Caco-2 (cell line): ENCODE results near the gene TXNL4B. TPM values are rescaled to one million over a fixed set of nuclear protein-coding genes. Genes with fewer than 3 reads are reported as not detected.

Source experiments
- BruUV-seq: library from RNA; stranded (reverse); fragments of 400-500 nt; replicated peaks from 2 replicates; lab custom pipeline; 2021; lab: Mats Ljungman, UMichigan
- CTCF ChIA-PET: fragments of 300-600 bp; sonication (Branson Sonifier 250); formaldehyde crosslinking; loops from one replicate; lab custom pipeline; 2022; ENCODE audit warnings: antibody characterized with exemption; lab: Charles Lee
- POLR2A ChIA-PET: fragments of 300-600 bp; sonication (Branson Sonifier 250); formaldehyde crosslinking; loops from one replicate; lab custom pipeline; 2022; ENCODE audit warnings: antibody characterized with exemption; lab: Charles Lee
- DNase-seq, 2 experiments: peaks; one replicate each; pipeline versions ENCODE4 v3.0.0 to v3.0.0-alpha.2; 2020 to 2022
- H3K27me3 ChIP-seq: replicated peaks from 2 replicates; pipeline ENCODE4 v1.6.0; 2011; ENCODE audit warnings: low read length; ENCODE audit not compliant: control insufficient read depth, insufficient read depth
- H3K36me3 ChIP-seq: 2 replicates; pipeline ENCODE4 v1.5.1; 2011; ENCODE audit warnings: low read length; ENCODE audit not compliant: control insufficient read depth, insufficient read depth
- H3K4me1 ChIP-seq: fragments of 250-450 bp; sonication (Bioruptor Pico); 2 replicates; pipeline ENCODE4 v1.5.1; 2020; ENCODE audit warnings: mild to moderate bottlenecking
- H3K4me3 ChIP-seq: 2 replicates; pipeline ENCODE4 v1.5.1; 2011; ENCODE audit warnings: low read depth, mild to moderate bottlenecking, control low read depth, low read length
- H3K9me3 ChIP-seq: fragments of 250-450 bp; sonication (Bioruptor Pico); 2 replicates; pipeline ENCODE4 v1.5.1; 2020; ENCODE audit warnings: mild to moderate bottlenecking, moderate library complexity
- H3K27ac Mint-ChIP-seq: one replicate; pipeline ENCODE4 v1.8.0; 2022; ENCODE audit warnings: mixed read lengths; ENCODE audit not compliant: unreplicated experiment
- H3K27me3 Mint-ChIP-seq: one replicate; pipeline ENCODE4 v1.8.0; 2022; ENCODE audit warnings: mixed read lengths; ENCODE audit not compliant: insufficient read depth, unreplicated experiment
- H3K36me3 Mint-ChIP-seq: one replicate; pipeline ENCODE4 v1.8.0; 2022; ENCODE audit warnings: mild to moderate bottlenecking, mixed read lengths; ENCODE audit not compliant: insufficient read depth, unreplicated experiment
- H3K4me1 Mint-ChIP-seq: one replicate; pipeline ENCODE4 v1.8.0; 2022; ENCODE audit warnings: low read depth, mixed read lengths; ENCODE audit not compliant: unreplicated experiment
- H3K4me3 Mint-ChIP-seq: one replicate; pipeline ENCODE4 v1.8.0; 2022; ENCODE audit warnings: mild to moderate bottlenecking, moderate library complexity, mixed read lengths; ENCODE audit not compliant: unreplicated experiment
- H3K9me3 Mint-ChIP-seq: one replicate; pipeline ENCODE4 v1.8.0; 2022; ENCODE audit warnings: mixed read lengths; ENCODE audit not compliant: unreplicated experiment
- intact Hi-C: fragments of 100-400 bp; cut with micrococcal nuclease; formaldehyde crosslinking; loops from one replicate; pipeline ENCODE4 v1.10.0; 2022; ENCODE audit not compliant: unreplicated experiment
- total RNA-seq: library from RNA; stranded (reverse); gene quantifications from 2 replicates; pipeline ENCODE4 v1.2.3, GENCODE V29; 2022
- TF ChIP-seq, protein P1 (sequence below), 2 experiments: fragments of 200-600 bp in 1 of 2; IDR thresholded peaks; 1 replicate in 1 of 2; 2 replicates in 1 of 2; pipeline versions ENCODE4 v1.5.1 to v1.8.0; 2011 to 2022; ENCODE audit warnings: antibody characterized with exemption in 1 of 2, control low read depth in 1 of 2, inconsistent platforms in 1 of 2, low read depth in 1 of 2, low read length in 1 of 2, mild to moderate bottlenecking in 1 of 2, moderate library complexity in 1 of 2; ENCODE audit not compliant: insufficient read depth in 1 of 2, severe bottlenecking in 1 of 2, unreplicated experiment in 1 of 2

The TXNL4B gene
- total RNA-seq, 1 experiment from 2014 or later: 17.9 TPM

DNA sequence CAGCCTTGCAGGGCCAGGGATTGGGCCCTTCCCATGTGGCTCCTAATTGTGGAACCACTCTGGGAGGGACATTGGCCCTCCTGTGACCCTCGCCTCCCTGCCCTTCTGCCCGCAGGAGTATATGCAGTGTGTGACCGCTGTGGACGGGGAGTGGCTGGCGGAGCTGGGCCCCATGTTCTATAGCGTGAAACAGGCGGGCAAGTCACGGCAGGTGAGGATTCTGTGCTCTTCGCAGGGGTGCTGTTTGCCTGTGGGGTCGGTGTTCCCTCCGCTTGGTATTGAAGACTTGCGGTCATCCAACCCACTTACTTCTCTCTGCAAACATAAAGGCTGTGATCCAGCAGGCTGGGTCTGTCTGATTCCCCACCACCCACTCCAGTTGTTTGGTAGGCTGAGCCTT lies 15.9 kb upstream of the TXNL4B start:
- ChIA-PET POLR2A (no interaction called here), CTCF (no interaction called here)
- no peaks in the 10 kb centered on the region for H3K27me3 ChIP-seq
- H3K9me3 ChIP-seq: no peaks in the 10 kb centered on the region
- Mint-ChIP-seq H3K27me3 (no peaks in the 10 kb centered on the region), H3K9me3 (no peaks in the 10 kb centered on the region), H3K4me1 (no peaks in the 10 kb centered on the region), H3K27ac (no peak overlapping the region), H3K4me3 (no peak overlapping the region), H3K36me3 (peaks cover 67% of the 10 kb centered on the region)
- H3K4me3 ChIP-seq: no peak overlapping the region
- TF ChIP-seq, protein P1, sequence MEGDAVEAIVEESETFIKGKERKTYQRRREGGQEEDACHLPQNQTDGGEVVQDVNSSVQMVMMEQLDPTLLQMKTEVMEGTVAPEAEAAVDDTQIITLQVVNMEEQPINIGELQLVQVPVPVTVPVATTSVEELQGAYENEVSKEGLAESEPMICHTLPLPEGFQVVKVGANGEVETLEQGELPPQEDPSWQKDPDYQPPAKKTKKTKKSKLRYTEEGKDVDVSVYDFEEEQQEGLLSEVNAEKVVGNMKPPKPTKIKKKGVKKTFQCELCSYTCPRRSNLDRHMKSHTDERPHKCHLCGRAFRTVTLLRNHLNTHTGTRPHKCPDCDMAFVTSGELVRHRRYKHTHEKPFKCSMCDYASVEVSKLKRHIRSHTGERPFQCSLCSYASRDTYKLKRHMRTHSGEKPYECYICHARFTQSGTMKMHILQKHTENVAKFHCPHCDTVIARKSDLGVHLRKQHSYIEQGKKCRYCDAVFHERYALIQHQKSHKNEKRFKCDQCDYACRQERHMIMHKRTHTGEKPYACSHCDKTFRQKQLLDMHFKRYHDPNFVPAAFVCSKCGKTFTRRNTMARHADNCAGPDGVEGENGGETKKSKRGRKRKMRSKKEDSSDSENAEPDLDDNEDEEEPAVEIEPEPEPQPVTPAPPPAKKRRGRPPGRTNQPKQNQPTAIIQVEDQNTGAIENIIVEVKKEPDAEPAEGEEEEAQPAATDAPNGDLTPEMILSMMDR (IDR thresholded peaks at IDR 0.05; ENCODE audit: insufficient read depth in 1 of 2, low read depth in 1 of 2, low read length in 1 of 2, severe bottlenecking in 1 of 2, unreplicated experiment in 1 of 2): no peak
- BruUV-seq: no TSS peak
- no peak for DNase-seq
- H3K4me1 ChIP-seq: no peaks in the 10 kb centered on the region
- H3K36me3 ChIP-seq: peaks cover 11% of the 10 kb centered on the region
- intact Hi-C loops: no loop called here

DNA sequence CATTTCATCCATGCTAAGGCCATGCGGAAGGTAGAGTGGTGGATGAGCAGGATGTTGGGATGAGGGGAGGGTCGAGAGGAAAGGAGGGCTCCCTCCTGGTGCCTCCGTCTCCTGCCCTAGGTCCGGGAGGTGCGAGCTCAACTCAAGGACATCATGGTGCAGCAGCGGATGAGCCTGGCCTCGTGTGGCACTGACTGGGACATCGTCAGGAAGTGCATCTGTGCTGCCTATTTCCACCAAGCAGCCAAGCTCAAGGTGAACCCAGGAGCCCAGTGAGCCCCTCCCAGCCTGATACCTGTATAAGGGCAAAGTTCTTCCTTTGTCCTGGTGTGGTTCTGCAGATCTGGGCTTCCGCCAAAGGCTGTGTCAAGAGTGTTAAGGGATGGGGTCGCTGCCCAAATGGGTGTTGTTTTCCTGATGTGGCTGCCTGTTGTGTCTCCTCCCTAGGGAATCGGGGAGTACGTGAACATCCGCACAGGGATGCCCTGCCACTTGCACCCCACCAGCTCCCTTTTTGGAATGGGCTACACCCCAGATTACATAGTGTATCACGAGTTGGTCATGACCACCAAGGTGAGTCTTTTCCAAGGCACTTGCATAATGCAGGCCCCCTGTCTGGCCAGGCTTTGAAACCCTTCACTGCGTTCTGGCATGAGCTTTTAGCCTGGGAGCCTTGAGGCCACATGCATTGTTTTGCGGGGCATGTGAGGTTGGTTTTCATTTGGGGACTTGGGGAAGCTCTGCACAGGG lies 15.1 kb upstream of the TXNL4B start:
- Mint-ChIP-seq H3K9me3 (no peaks in the 10 kb centered on the region), H3K36me3 (peaks cover 74% of the 10 kb centered on the region), H3K27ac (no peak overlapping the region), H3K4me1 (no peaks in the 10 kb centered on the region), H3K27me3 (no peaks in the 10 kb centered on the region), H3K4me3 (no peak overlapping the region)
- no peaks in the 10 kb centered on the region for H3K9me3 ChIP-seq
- BruUV-seq: no TSS peak
- DNase-seq: no peak
- H3K4me3 ChIP-seq: no peak overlapping the region
- TF ChIP-seq, protein P1 (IDR thresholded peaks at IDR 0.05; ENCODE audit: insufficient read depth in 1 of 2, low read depth in 1 of 2, low read length in 1 of 2, severe bottlenecking in 1 of 2, unreplicated experiment in 1 of 2): no peak
- ChIA-PET CTCF (no interaction called here), POLR2A (no interaction called here)
- H3K4me1 ChIP-seq: no peaks in the 10 kb centered on the region
- H3K27me3 ChIP-seq: no peaks in the 10 kb centered on the region
- H3K36me3 ChIP-seq: peaks cover 13% of the 10 kb centered on the region
- intact Hi-C loops: no loop called here

DNA sequence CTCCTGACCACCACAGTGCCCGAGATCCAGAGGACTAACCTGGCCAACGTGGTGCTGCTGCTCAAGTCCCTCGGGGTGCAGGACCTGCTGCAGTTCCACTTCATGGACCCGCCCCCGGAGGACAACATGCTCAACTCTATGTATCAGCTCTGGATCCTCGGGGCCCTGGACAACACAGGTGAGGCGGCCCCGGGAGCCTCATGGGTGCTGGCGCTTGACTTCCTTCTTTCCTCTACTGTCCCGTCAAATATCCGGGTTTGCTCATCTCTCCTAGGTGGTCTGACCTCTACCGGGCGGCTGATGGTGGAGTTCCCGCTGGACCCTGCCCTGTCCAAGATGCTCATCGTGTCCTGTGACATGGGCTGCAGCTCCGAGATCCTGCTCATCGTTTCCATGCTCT lies 14.0 kb upstream of the TXNL4B start:
- Histone ChIP-seq H3K4me3 (no peak overlapping the region), H3K4me1 (no peaks in the 10 kb centered on the region), H3K9me3 (no peaks in the 10 kb centered on the region), H3K36me3 (peaks cover 16% of the 10 kb centered on the region), H3K27me3 (no peaks in the 10 kb centered on the region)
- BruUV-seq: no TSS peak
- Mint-ChIP-seq H3K4me3 (no peak overlapping the region), H3K9me3 (no peaks in the 10 kb centered on the region), H3K4me1 (no peaks in the 10 kb centered on the region), H3K27me3 (no peaks in the 10 kb centered on the region), H3K27ac (no peak overlapping the region), H3K36me3 (peaks cover 76% of the 10 kb centered on the region)
- ChIA-PET POLR2A (no interaction called here), CTCF (no interaction called here)
- intact Hi-C loops: no loop called here
- TF ChIP-seq, protein P1 (IDR thresholded peaks at IDR 0.05; ENCODE audit: insufficient read depth in 1 of 2, low read depth in 1 of 2, low read length in 1 of 2, severe bottlenecking in 1 of 2, unreplicated experiment in 1 of 2): no peak
- DNase-seq: no peak
